A673 (cell line): Measurements from ENCODE around the gene C1orf115.

Experiments used
- EZH2 ChIP-seq: fragments of 200-600 bp; sonication (generic); IDR thresholded peaks from 2 replicates; pipeline ENCODE4 v1.6.1; 2017; ENCODE audit warnings: borderline replicate concordance, low read depth, mild to moderate bottlenecking, mixed read lengths, antibody characterized with exemption, low read length; ENCODE audit not compliant: poor library complexity, severe bottlenecking
- TF ChIP-seq, protein P1 (sequence below): fragments of 300-800, 200-600 bp; sonication (generic); conservative IDR thresholded peaks from 2 replicates; pipeline ENCODE4 v1.5.1; 2017; ENCODE audit warnings: low read depth, mild to moderate bottlenecking, antibody characterized with exemption, low read length, moderate library complexity, mixed read lengths

DNA sequence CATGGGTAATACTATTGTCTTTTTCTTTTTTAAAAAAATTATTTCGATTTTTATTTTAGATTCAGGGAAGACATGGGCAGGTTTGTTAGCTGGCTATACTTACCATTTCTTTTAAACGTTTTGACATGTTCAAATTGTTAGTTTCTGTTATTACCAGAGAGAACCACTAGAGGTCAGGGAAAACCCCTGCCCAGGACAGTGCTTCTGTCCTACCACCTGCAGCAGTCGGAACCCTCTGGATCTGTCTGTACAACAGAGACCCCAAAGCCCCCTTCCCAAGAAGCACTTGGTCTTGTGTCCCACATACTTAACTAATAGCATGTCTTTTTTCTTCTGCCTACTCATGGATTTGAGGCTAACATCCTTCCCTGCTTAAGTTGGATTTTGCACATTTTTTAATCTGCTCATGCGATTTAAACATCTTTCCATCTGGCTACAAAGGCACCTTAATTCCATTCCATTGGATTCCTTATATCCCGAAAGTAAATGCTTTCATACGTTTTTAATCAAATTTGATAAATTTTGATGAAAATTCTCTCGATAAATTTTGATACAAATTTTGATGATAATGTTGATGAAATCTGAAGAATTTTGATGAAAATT is 10.0 kb upstream of the C1orf115 start:
- TF ChIP-seq, protein P1, sequence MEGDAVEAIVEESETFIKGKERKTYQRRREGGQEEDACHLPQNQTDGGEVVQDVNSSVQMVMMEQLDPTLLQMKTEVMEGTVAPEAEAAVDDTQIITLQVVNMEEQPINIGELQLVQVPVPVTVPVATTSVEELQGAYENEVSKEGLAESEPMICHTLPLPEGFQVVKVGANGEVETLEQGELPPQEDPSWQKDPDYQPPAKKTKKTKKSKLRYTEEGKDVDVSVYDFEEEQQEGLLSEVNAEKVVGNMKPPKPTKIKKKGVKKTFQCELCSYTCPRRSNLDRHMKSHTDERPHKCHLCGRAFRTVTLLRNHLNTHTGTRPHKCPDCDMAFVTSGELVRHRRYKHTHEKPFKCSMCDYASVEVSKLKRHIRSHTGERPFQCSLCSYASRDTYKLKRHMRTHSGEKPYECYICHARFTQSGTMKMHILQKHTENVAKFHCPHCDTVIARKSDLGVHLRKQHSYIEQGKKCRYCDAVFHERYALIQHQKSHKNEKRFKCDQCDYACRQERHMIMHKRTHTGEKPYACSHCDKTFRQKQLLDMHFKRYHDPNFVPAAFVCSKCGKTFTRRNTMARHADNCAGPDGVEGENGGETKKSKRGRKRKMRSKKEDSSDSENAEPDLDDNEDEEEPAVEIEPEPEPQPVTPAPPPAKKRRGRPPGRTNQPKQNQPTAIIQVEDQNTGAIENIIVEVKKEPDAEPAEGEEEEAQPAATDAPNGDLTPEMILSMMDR = peak; percentile 70
- TF ChIP-seq EZH2 = no peak
